ENCODE results near the gene NEURL3. TPM values are rescaled to one million over a fixed set of nuclear protein-coding genes. Genes with fewer than 3 reads are reported as not detected.

Gene NEURL3
- total RNA-seq, 1 donor from 2014 or later, result not detected

DNA sequence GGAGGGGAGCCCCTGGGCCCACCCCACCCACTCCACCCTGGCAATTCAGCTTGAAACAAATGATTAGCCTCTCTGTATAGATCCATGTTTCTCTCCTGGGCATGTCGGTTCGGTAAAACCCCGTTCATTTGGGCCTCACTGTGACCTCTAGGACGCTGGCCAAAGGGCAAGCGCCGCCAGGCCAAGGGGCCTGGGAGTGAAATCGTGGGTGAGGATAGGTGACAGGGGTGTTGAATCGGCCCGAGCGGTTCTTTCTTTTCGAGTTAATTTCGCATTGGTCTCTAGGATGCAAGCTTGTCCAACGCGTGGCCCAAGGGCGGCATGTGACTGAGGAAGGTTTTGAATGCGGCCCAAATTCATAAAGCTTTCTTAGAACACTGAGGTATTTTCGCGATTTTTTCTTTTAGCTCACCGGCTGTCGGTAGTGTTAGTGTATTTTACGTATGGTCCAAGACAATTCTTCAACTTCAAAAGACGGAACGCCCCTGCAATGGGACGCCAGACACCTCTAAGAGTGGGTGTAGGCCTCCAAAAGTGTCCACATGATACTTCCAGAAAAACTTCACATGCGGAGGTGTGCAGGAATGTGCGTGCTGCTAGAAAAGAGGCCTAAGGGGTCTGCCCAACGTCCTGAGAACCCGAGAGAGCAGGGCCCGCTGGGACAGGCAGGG, 21.6 kb upstream of the NEURL3 start:
- H3K4me3 Mint-ChIP-seq, result peak overlapping the region; percentile 41
- H3K4me1 Mint-ChIP-seq, result peaks cover 40% of the 10 kb centered on the region
- H3K9me3 Mint-ChIP-seq, result no peaks in the 10 kb centered on the region
- Histone ChIP-seq H3K4me3 (peak overlapping the region; percentile 53), H3K27me3 (peaks cover 71% of the 10 kb centered on the region), H4K20me1 (ENCODE audit: low read depth) (no peaks in the 10 kb centered on the region), H3K4me1 (peaks cover 9% of the 10 kb centered on the region), H2AFZ (replicated peaks) (peak overlapping the region; percentile 80), H3K9ac (no peak overlapping the region), H3K79me2 (ENCODE audit: low read depth) (no peaks in the 10 kb centered on the region), H3K9me3 (ENCODE audit: low read depth) (no peaks in the 10 kb centered on the region), H3K36me3 (no peaks in the 10 kb centered on the region), H3K27ac (no peak overlapping the region), H3F3A (ENCODE audit: low read depth) (no peaks in the 10 kb centered on the region), H3K4me2 (peak overlapping the region; percentile 80)
- no peaks in the 10 kb centered on the region for H3K36me3 Mint-ChIP-seq
- H3K27ac Mint-ChIP-seq, result peak overlapping the region; percentile 51
- peaks cover 8% of the 10 kb centered on the region for H3K27me3 Mint-ChIP-seq (ENCODE audit: insufficient read depth, low read depth)
- no peak for TF ChIP-seq EZH2 (IDR thresholded peaks at IDR 0.05)
- TF ChIP-seq, protein P1, sequence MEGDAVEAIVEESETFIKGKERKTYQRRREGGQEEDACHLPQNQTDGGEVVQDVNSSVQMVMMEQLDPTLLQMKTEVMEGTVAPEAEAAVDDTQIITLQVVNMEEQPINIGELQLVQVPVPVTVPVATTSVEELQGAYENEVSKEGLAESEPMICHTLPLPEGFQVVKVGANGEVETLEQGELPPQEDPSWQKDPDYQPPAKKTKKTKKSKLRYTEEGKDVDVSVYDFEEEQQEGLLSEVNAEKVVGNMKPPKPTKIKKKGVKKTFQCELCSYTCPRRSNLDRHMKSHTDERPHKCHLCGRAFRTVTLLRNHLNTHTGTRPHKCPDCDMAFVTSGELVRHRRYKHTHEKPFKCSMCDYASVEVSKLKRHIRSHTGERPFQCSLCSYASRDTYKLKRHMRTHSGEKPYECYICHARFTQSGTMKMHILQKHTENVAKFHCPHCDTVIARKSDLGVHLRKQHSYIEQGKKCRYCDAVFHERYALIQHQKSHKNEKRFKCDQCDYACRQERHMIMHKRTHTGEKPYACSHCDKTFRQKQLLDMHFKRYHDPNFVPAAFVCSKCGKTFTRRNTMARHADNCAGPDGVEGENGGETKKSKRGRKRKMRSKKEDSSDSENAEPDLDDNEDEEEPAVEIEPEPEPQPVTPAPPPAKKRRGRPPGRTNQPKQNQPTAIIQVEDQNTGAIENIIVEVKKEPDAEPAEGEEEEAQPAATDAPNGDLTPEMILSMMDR (IDR thresholded peaks at IDR 0.05), result no peak
- no peak for TF ChIP-seq EZH2phosphoT487 (IDR thresholded peaks at IDR 0.05)
- DNase-seq (ENCODE audit: low spot score), result no peak

DNA sequence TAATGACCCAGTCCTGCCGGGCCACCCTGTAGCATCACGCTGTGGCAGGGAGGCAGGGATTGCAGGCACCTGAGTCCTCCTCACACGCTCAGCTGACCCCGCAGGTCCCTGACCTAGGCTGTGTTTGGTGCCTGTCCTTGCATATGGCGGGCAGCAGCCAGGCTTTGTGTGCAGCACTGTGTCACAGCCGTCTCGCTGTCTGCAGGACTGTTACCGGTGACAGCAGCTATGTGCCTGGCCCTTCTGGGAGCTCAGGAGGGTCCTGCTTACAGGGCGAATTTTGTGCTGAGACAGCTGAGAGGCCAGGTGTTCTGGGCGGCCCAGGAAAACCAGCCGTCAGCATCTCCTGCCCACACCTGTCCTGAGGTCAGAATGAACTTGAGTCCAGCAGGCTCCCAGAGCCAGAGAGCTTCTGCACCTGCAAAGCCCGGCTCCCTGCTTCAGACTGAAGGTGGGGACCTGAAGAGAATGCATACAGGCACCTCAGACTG, 21.0 kb upstream of the NEURL3 start:
- Mint-ChIP-seq H3K27me3 (ENCODE audit: insufficient read depth, low read depth) (peaks cover 8% of the 10 kb centered on the region), H3K4me3 (no peak overlapping the region)
- no peaks in the 10 kb centered on the region for H3K9me3 ChIP-seq (ENCODE audit: low read depth)

DNA sequence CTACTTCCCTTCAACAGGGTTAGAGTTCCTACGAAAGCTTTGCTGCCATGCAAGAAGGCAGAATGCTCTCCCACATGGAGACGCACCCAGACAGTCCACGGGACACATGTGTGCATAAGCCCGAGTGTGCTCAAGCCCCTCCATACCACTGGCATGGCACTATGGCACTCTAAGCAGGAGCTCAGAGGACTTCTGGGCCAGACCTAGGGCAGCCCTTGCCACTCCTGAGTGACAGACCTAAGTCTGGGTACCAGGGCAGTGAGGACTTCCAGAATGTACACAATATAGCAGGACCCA, 20.0 kb upstream of the NEURL3 start:
- Mint-ChIP-seq H3K4me3 (no peak overlapping the region), H3K27ac (no peak overlapping the region), H3K27me3 (ENCODE audit: insufficient read depth, low read depth) (peaks cover 8% of the 10 kb centered on the region), H3K4me1 (peaks cover 33% of the 10 kb centered on the region), H3K36me3 (no peaks in the 10 kb centered on the region), H3K9me3 (no peaks in the 10 kb centered on the region)
- no peak overlapping the region for H3K4me3 ChIP-seq
- H3K9me3 ChIP-seq (ENCODE audit: low read depth), result no peaks in the 10 kb centered on the region
- H3K4me2 ChIP-seq, result no peak overlapping the region
- no peaks in the 10 kb centered on the region for H3K79me2 ChIP-seq (ENCODE audit: low read depth)
- no peaks in the 10 kb centered on the region for H4K20me1 ChIP-seq (ENCODE audit: low read depth)
- no peak overlapping the region for H3K9ac ChIP-seq
- no peaks in the 10 kb centered on the region for H3F3A ChIP-seq (ENCODE audit: low read depth)
- peaks cover 55% of the 10 kb centered on the region for H3K27me3 ChIP-seq
- DNase-seq (ENCODE audit: low spot score), result no peak
- H3K4me1 ChIP-seq, result peaks cover 9% of the 10 kb centered on the region
- no peak overlapping the region for H3K27ac ChIP-seq
- TF ChIP-seq EZH2 (IDR thresholded peaks at IDR 0.05) (no peak), EZH2phosphoT487 (IDR thresholded peaks at IDR 0.05) (no peak)
- TF ChIP-seq, protein P1 (IDR thresholded peaks at IDR 0.05), result no peak
- H3K36me3 ChIP-seq, result no peaks in the 10 kb centered on the region
- no peak overlapping the region for H2AFZ ChIP-seq (replicated peaks)

More for the DNA sequence above, 21.0 kb upstream of the NEURL3 start:
- Histone ChIP-seq H3K27me3 (peaks cover 65% of the 10 kb centered on the region), H3K36me3 (no peaks in the 10 kb centered on the region), H3K9ac (no peak overlapping the region), H3K27ac (no peak overlapping the region), H3K4me2 (no peak overlapping the region), H2AFZ (replicated peaks) (no peak overlapping the region), H3K4me1 (peaks cover 9% of the 10 kb centered on the region), H3K4me3 (no peak overlapping the region), H3F3A (ENCODE audit: low read depth) (no peaks in the 10 kb centered on the region), H3K79me2 (ENCODE audit: low read depth) (no peaks in the 10 kb centered on the region), H4K20me1 (ENCODE audit: low read depth) (no peaks in the 10 kb centered on the region)
- Mint-ChIP-seq H3K9me3 (no peaks in the 10 kb centered on the region), H3K27ac (peak overlapping the region; percentile 37), H3K36me3 (no peaks in the 10 kb centered on the region), H3K4me1 (peaks cover 37% of the 10 kb centered on the region)
- DNase-seq (ENCODE audit: low spot score), result no peak
- TF ChIP-seq EZH2 (IDR thresholded peaks at IDR 0.05) (no peak), EZH2phosphoT487 (IDR thresholded peaks at IDR 0.05) (no peak)
- TF ChIP-seq, protein P1 (IDR thresholded peaks at IDR 0.05), result no peak
